H9 (cell line): ENCODE data around the gene NFE2. TPM values are rescaled to one million over a fixed set of nuclear protein-coding genes. Genes with fewer than 3 reads are reported as not detected.
A peak's percentile ranks its signal among the peaks of the same experiment; 100 is the strongest.
"Not testable (repeated sequence)": the region's sequence is repeated elsewhere in the genome, so short reads cannot be mapped to it uniquely, and the experiment has no call there.

ENCODE experiments used
- DNase-seq: peaks from one replicate; pipeline ENCODE4 v3.0.0-alpha.2; 2017
- H2AFZ ChIP-seq: one replicate; pipeline ENCODE4 v1.6.1; 2013; ENCODE audit warnings: mild to moderate bottlenecking, low read length, control low read depth, moderate library complexity
- H2AK5ac ChIP-seq: 2 replicates; pipeline ENCODE4 v1.6.1; 2013; ENCODE audit warnings: low read length, control low read depth, mixed read lengths; ENCODE audit not compliant: insufficient read length
- H2BK120ac ChIP-seq: one replicate; pipeline ENCODE4 v1.6.1; 2013; ENCODE audit warnings: low read depth, mild to moderate bottlenecking, low read length, control low read depth, inconsistent platforms; ENCODE audit not compliant: poor library complexity, severe bottlenecking
- H2BK12ac ChIP-seq: 2 replicates; pipeline ENCODE4 v1.6.1; 2013; ENCODE audit warnings: low read length, control low read depth, mixed read lengths, low read depth; ENCODE audit not compliant: insufficient read length
- H2BK15ac ChIP-seq: 2 replicates; pipeline ENCODE4 v1.6.1; 2013; ENCODE audit warnings: low read depth, low read length, control low read depth
- H2BK20ac ChIP-seq: one replicate; pipeline ENCODE4 v1.6.1; 2013; ENCODE audit warnings: low read depth, mild to moderate bottlenecking, low read length, control low read depth, inconsistent platforms; ENCODE audit not compliant: poor library complexity, severe bottlenecking
- H2BK5ac ChIP-seq: 2 replicates; pipeline ENCODE4 v1.6.1; 2013; ENCODE audit warnings: low read length, control low read depth, mixed read lengths; ENCODE audit not compliant: insufficient read length
- H3K14ac ChIP-seq: 2 replicates; pipeline ENCODE4 v1.6.1; 2013; ENCODE audit warnings: low read length, control low read depth; ENCODE audit not compliant: insufficient read depth
- H3K18ac ChIP-seq: 2 replicates; pipeline ENCODE4 v1.6.1; 2013; ENCODE audit warnings: low read depth, mild to moderate bottlenecking, mixed read lengths, low read length, control low read depth; ENCODE audit not compliant: insufficient read length
- H3K23ac ChIP-seq: 2 replicates; pipeline ENCODE4 v1.6.1; 2013; ENCODE audit warnings: low read length, control low read depth, mixed read lengths, low read depth; ENCODE audit not compliant: insufficient read length
- H3K23me2 ChIP-seq: 2 replicates; pipeline ENCODE4 v1.6.1; 2013; ENCODE audit warnings: low read depth, mild to moderate bottlenecking, mixed read lengths, low read length, control low read depth; ENCODE audit not compliant: insufficient read length, poor library complexity, severe bottlenecking
- H3K27ac ChIP-seq: 2 replicates; pipeline ENCODE4 v1.5.1; 2013; ENCODE audit warnings: low read length, control low read depth, mixed read lengths, low read depth; ENCODE audit not compliant: insufficient read length
- H3K27me3 ChIP-seq: 2 replicates; pipeline ENCODE4 v1.6.1; 2013; ENCODE audit warnings: low read length, control low read depth, inconsistent platforms; ENCODE audit not compliant: insufficient read depth
- H3K4ac ChIP-seq: 2 replicates; pipeline ENCODE4 v1.6.1; 2013; ENCODE audit warnings: low read depth, mild to moderate bottlenecking, control low read depth, inconsistent platforms, low read length, moderate library complexity
- H3K4me1 ChIP-seq: 2 replicates; pipeline ENCODE4 v1.6.1; 2013; ENCODE audit warnings: low read length, control low read depth, inconsistent platforms; ENCODE audit not compliant: insufficient read depth
- H3K4me2 ChIP-seq: 2 replicates; pipeline ENCODE4 v1.6.1; 2013; ENCODE audit warnings: low read length, control low read depth, mixed read lengths; ENCODE audit not compliant: insufficient read length, insufficient read depth
- H3K56ac ChIP-seq: 2 replicates; pipeline ENCODE4 v1.6.1; 2013; ENCODE audit warnings: low read depth, mild to moderate bottlenecking, mixed read lengths, low read length, control low read depth; ENCODE audit not compliant: insufficient read length
- H3K79me1 ChIP-seq: 2 replicates; pipeline ENCODE4 v1.6.1; 2013; ENCODE audit warnings: low read depth, mild to moderate bottlenecking, moderate library complexity, low read length, control low read depth, inconsistent platforms; ENCODE audit not compliant: insufficient read depth, poor library complexity, severe bottlenecking
- H3K79me2 ChIP-seq: 2 replicates; pipeline ENCODE4 v1.6.1; 2013; ENCODE audit warnings: low read length, control low read depth, inconsistent platforms; ENCODE audit not compliant: insufficient read depth
- H3K9ac ChIP-seq: 2 replicates; pipeline ENCODE4 v1.6.1; 2013; ENCODE audit warnings: low read length, control low read depth, mixed read lengths; ENCODE audit not compliant: insufficient read length; ENCODE audit errors: extremely low read depth
- H3K9me3 ChIP-seq: one replicate; pipeline ENCODE4 v1.6.1; 2013; ENCODE audit warnings: low read depth, low read length, inconsistent platforms; ENCODE audit not compliant: control insufficient read depth
- H3T11ph ChIP-seq: one replicate; pipeline ENCODE4 v1.6.1; 2013; ENCODE audit warnings: mild to moderate bottlenecking, low read length, control low read depth, inconsistent platforms
- H4K20me1 ChIP-seq: one replicate; pipeline ENCODE4 v1.6.1; 2013; ENCODE audit not compliant: control insufficient read depth, insufficient read length, insufficient read depth
- H4K5ac ChIP-seq: 2 replicates; pipeline ENCODE4 v1.6.1; 2013; ENCODE audit warnings: low read depth, mild to moderate bottlenecking, mixed read lengths, low read length, control low read depth; ENCODE audit not compliant: insufficient read length
- H4K8ac ChIP-seq: replicated peaks from 2 replicates; pipeline ENCODE4 v1.6.1; 2013; ENCODE audit warnings: low read length, control low read depth, mixed read lengths, low read depth; ENCODE audit not compliant: insufficient read length
- H4K91ac ChIP-seq: 2 replicates; pipeline ENCODE4 v1.6.1; 2013; ENCODE audit warnings: low read depth, mild to moderate bottlenecking, moderate library complexity, mixed read lengths, low read length, control low read depth; ENCODE audit not compliant: insufficient read length
- H3K27ac Mint-ChIP-seq, 3 experiments: 2 replicates in 2 of 3; 3 replicates in 1 of 3; pipeline ENCODE4 v1.8.0; 2020 to 2021; ENCODE audit warnings: mixed read lengths in 3 of 3, mild to moderate bottlenecking in 1 of 3, moderate library complexity in 1 of 3
- H3K27me3 Mint-ChIP-seq: 2 replicates; pipeline ENCODE4 v1.8.0; 2021; ENCODE audit warnings: low read depth, mild to moderate bottlenecking, moderate library complexity, mixed read lengths
- H3K36me3 Mint-ChIP-seq, 3 experiments: 2 replicates in 2 of 3; 3 replicates in 1 of 3; pipeline ENCODE4 v1.8.0; 2020 to 2021; ENCODE audit warnings: low read depth in 3 of 3, mixed read lengths in 3 of 3; ENCODE audit not compliant: insufficient read depth in 1 of 3
- H3K4me1 Mint-ChIP-seq, 2 experiments: 2 replicates each; pipeline ENCODE4 v1.8.0; 2020; ENCODE audit warnings: mixed read lengths in 2 of 2
- H3K4me3 Mint-ChIP-seq, 2 experiments: 2 replicates in 1 of 2; 3 replicates in 1 of 2; pipeline ENCODE4 v1.8.0; 2020 to 2021; ENCODE audit warnings: mild to moderate bottlenecking in 2 of 2, mixed read lengths in 2 of 2, moderate library complexity in 1 of 2
- H3K9me3 Mint-ChIP-seq, 2 experiments: 2 replicates in 1 of 2; 3 replicates in 1 of 2; pipeline ENCODE4 v1.8.0; 2020; ENCODE audit warnings: mild to moderate bottlenecking in 2 of 2, mixed read lengths in 2 of 2, moderate library complexity in 1 of 2
- WGBS: extraction: QIAGEN DNeasy Blood & Tissue Kit; methylation state at CpG from one replicate; pipeline ENCODE4 v1.1.7; 2013; ENCODE audit warnings: missing lambda C conversion rate, low lambda C conversion rate, mixed read lengths; ENCODE audit not compliant: insufficient read length; ENCODE audit errors: extremely low coverage; 5-methylcytosine and 5-hydroxymethylcytosine counted together
- total RNA-seq: library from RNA; stranded (reverse); gene quantifications from 2 replicates; pipeline ENCODE4 v1.2.1, GENCODE V29; 2021
- TF ChIP-seq, protein P1 (sequence below): fragments of 200-600 bp; sonication (generic); conservative IDR thresholded peaks from 3 replicates; pipeline ENCODE4 v1.8.0; 2021; ENCODE audit warnings: antibody characterized with exemption, mild to moderate bottlenecking

NFE2 gene
- total RNA-seq, 1 experiment from 2014 or later: 1.2 TPM

DNA sequence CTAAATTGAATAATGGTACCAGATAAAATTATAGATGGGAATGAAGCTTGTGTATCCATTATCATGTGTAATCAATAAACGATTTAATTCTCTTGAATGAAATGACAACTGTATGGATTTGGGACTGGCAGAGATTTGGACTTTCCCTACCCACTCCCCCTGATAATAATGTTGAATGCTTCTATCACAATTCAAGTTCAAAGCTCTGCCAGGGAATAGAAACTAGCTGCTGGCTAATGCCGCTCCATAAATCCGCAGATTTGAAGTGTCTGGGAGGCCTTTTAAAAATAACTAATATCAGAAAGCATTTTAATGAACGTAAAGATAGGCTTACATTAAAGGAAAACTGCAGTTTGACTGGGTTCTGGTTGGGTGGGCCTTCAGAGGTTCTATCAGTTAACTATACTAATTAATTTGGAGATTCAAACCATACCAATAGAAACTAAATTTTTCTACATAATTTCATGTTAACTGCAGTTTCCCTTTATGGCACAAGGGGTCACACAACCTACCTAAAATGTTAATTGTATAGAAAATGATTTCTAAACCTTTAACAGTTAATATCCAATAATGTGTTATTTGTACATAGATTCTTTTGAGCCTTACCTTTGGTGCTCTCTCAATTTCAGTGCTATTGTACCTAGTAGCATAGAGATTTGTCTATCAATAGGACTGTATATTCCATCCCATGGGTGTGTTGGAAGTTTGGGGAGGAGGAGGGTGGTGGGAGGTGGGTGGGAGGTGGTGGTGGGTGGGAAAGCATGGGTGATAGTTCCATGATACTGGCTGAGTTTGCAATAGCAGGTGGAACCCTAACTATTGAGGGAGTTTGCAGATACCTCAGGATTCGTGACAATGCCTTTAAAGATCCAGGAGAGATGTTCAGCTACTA is 15.4 kb downstream of the NFE2 start:
- Histone ChIP-seq H3T11ph (no peak overlapping the region), H2BK15ac (no peak overlapping the region), H3K79me2 (peaks cover 7% of the 10 kb centered on the region; the same call in 1 of the 2 replicates), H4K91ac (no peak overlapping the region), H3K4me2 (no peak overlapping the region), H2AK5ac (no peak overlapping the region), H3K27ac (peak overlapping the region; percentile 19), H3K27me3 (no peaks in the 10 kb centered on the region), H3K18ac (no peak overlapping the region), H4K5ac (no peak overlapping the region), H3K56ac (no peak overlapping the region), H2BK12ac (no peak overlapping the region), H3K9me3 (no peaks in the 10 kb centered on the region), H2BK20ac (no peak overlapping the region), H4K20me1 (no peaks in the 10 kb centered on the region), H2BK120ac (no peak overlapping the region), H3K14ac (no peak overlapping the region), H4K8ac (no peak overlapping the region), H3K23ac (no peak overlapping the region), H2AFZ (no peak overlapping the region), H2BK5ac (no peak overlapping the region), H3K4ac (no peak overlapping the region), H3K9ac (no peak overlapping the region), H3K4me1 (no peaks in the 10 kb centered on the region), H3K79me1 (no peaks in the 10 kb centered on the region), H3K23me2 (no peaks in the 10 kb centered on the region)
- peaks cover 26 to 38% of the 10 kb centered on the region in 2 experiments for H3K4me1 Mint-ChIP-seq
- TF ChIP-seq, protein P1, sequence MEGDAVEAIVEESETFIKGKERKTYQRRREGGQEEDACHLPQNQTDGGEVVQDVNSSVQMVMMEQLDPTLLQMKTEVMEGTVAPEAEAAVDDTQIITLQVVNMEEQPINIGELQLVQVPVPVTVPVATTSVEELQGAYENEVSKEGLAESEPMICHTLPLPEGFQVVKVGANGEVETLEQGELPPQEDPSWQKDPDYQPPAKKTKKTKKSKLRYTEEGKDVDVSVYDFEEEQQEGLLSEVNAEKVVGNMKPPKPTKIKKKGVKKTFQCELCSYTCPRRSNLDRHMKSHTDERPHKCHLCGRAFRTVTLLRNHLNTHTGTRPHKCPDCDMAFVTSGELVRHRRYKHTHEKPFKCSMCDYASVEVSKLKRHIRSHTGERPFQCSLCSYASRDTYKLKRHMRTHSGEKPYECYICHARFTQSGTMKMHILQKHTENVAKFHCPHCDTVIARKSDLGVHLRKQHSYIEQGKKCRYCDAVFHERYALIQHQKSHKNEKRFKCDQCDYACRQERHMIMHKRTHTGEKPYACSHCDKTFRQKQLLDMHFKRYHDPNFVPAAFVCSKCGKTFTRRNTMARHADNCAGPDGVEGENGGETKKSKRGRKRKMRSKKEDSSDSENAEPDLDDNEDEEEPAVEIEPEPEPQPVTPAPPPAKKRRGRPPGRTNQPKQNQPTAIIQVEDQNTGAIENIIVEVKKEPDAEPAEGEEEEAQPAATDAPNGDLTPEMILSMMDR: peak; percentile 52
- peak overlapping the region; percentile 48 to 92 (median 71); a peak in 3 of 7 replicates for H3K27ac Mint-ChIP-seq
- peaks cover 0 to 18% (median 0%) of the 10 kb centered on the region in 3 experiments; a peak in 3 of 7 replicates for H3K36me3 Mint-ChIP-seq
- H3K4me3 Mint-ChIP-seq: peak overlapping the region; percentile 6 to 62; a peak in 3 of 5 replicates
- no CpG with 5 or more reads among the region's 5 CpGs for WGBS
- no peak for DNase-seq
- peaks cover 3% of the 10 kb centered on the region; the same call in 1 of the 2 replicates for H3K27me3 Mint-ChIP-seq
- H3K9me3 Mint-ChIP-seq: no peaks in the 10 kb centered on the region

DNA sequence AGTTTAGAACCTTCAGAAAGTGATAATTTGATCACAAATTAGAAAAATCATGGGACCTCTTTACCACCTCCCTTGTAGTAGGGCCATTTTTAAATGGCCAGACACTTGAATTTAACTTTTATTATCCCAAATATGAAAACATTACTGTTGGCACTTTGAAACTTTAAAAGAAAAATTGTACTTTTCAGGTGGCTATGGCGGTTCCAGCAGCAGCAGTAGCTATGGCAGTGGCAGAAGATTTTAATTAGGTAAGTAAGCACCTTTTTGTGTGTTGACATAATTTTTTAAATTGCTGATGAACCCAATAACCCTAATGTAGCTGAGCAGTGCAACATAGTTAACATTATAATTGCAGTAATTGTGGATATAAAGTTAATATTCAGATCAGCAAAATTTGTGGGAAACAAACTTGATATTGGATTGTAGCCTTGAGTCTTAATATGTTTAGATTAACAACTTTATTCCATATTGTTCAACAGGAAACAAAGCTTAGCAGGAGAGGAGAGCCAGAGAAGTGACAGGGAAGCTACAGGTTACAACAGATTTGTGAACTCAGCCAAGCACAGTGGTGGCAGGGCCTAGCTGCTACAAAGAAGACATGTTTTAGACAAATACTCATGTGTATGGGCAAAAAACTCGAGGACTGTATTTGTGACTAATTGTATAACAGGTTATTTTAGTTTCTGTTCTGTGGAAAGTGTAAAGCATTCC is 16.6 kb downstream of the NFE2 start:
- H2AFZ ChIP-seq, H3K79me1 ChIP-seq, H3K9ac ChIP-seq, H3K9me3 ChIP-seq, H3K79me2 ChIP-seq, H2BK20ac ChIP-seq, H3K18ac ChIP-seq, H3K23me2 ChIP-seq, H4K5ac ChIP-seq, H2BK15ac ChIP-seq, H4K20me1 ChIP-seq, H3K27ac ChIP-seq, H2BK120ac ChIP-seq, H3K9me3 Mint-ChIP-seq, H3T11ph ChIP-seq, H4K91ac ChIP-seq, H2BK12ac ChIP-seq, H3K4me2 ChIP-seq, H2BK5ac ChIP-seq, H3K4me3 Mint-ChIP-seq, H2AK5ac ChIP-seq, H4K8ac ChIP-seq, H3K4me1 ChIP-seq, H3K56ac ChIP-seq, H3K27me3 Mint-ChIP-seq, H3K23ac ChIP-seq, H3K27me3 ChIP-seq, H3K14ac ChIP-seq, DNase-seq, H3K4ac ChIP-seq: not testable (repeated sequence)
- peaks cover 0 to 18% (median 0%) of the 10 kb centered on the region in 3 experiments; a peak in 3 of 7 replicates for H3K36me3 Mint-ChIP-seq
- peak overlapping the region in 2 of 3 experiments; percentile 44 to 91; a peak in 4 of 7 replicates for H3K27ac Mint-ChIP-seq
- no CpG with 5 or more reads among the region's 2 CpGs for WGBS
- H3K4me1 Mint-ChIP-seq: peaks cover 26 to 38% of the 10 kb centered on the region in 2 experiments
